Upper lobe of right lung (tissue), 1 donor: Measurements from ENCODE around the gene C6orf15. TPM values are rescaled to one million over a fixed set of nuclear protein-coding genes. Genes with fewer than 3 reads are reported as not detected.
A peak's percentile ranks its signal among the peaks of the same experiment; 100 is the strongest.

ENCODE experiments used
- ATAC-seq: fragments of 200-7000 bp; cut with Tn5 transposase; one replicate; pipeline ENCODE4 v1.9.1; 2020; ENCODE audit warnings: mild to moderate bottlenecking, moderate library complexity
- DNase-seq: peaks from one replicate; pipeline ENCODE4 v3.0.0-alpha.2; 2020
- H3K27ac ChIP-seq: fragments of 200-600 bp; one replicate; pipeline ENCODE4 v1.8.0; 2022
- H3K27me3 ChIP-seq: fragments of 200-600 bp; one replicate; pipeline ENCODE4 v1.8.0; 2022; ENCODE audit warnings: mild to moderate bottlenecking
- H3K36me3 ChIP-seq: fragments of 200-600 bp; one replicate; pipeline ENCODE4 v1.8.0; 2022
- H3K4me1 ChIP-seq: fragments of 200-600 bp; one replicate; pipeline ENCODE4 v1.8.0; 2022
- H3K4me3 ChIP-seq: fragments of 200-600 bp; one replicate; pipeline ENCODE4 v1.8.0; 2022; ENCODE audit warnings: mild to moderate bottlenecking
- H3K9me3 ChIP-seq: fragments of 200-600 bp; one replicate; pipeline ENCODE4 v1.8.0; 2022
- CTCF ChIP-seq: fragments of 200-600 bp; IDR thresholded peaks from one replicate; pipeline ENCODE4 v1.8.0; 2022; ENCODE audit warnings: antibody characterized with exemption
- intact Hi-C: fragments of 100-400 bp; cut with DNase I; formaldehyde crosslinking; loops from one replicate; pipeline ENCODE4 v1.11.0; 2022
- total RNA-seq: library from RNA; stranded (reverse); fragmentation: NEBNext Ultra II Directional; extraction: Animal tissue kit (Norgen Biotek cat#: 25700); gene quantifications from one replicate; pipeline ENCODE4 v1.2.1, GENCODE V29; 2021
- donor health status: DM: no; HTN: yes; CAD: no; lungs with severe emphysema.

The C6orf15 gene
- total RNA-seq, 1 donor from 2014 or later = not detected

- no peak overlapping the region for H3K27ac ChIP-seq
- no peak for ATAC-seq
- no peaks in the 10 kb centered on the region for H3K9me3 ChIP-seq
- no peak for TF ChIP-seq CTCF
- H3K4me3 ChIP-seq = no peak overlapping the region
- H3K36me3 ChIP-seq = no peaks in the 10 kb centered on the region
- DNase-seq = no peak
- peaks cover 19% of the 10 kb centered on the region for H3K4me1 ChIP-seq
- intact Hi-C loops = no loop called here
- no peaks in the 10 kb centered on the region for H3K27me3 ChIP-seq
These were observed 3.7 kb upstream of the C6orf15 start for GRCh38 chr6:31115941-31116560.

- H3K27ac ChIP-seq = peak overlapping the region; percentile 74
- H3K4me1 ChIP-seq = peaks cover 19% of the 10 kb centered on the region
- H3K9me3 ChIP-seq = no peaks in the 10 kb centered on the region
- ATAC-seq (peak; percentile 65), DNase-seq (no peak)
- H3K27me3 ChIP-seq = no peaks in the 10 kb centered on the region
- H3K36me3 ChIP-seq = no peaks in the 10 kb centered on the region
- peak overlapping the region; percentile 34 for H3K4me3 ChIP-seq
- intact Hi-C loops = no loop called here
- peak; percentile 34 for TF ChIP-seq CTCF
These were observed 2.8 kb upstream of the C6orf15 start for GRCh38 chr6:31114970-31115849.

GRCh38 chr6:31114541-31114878 lies 2.1 kb upstream of the C6orf15 start, which contains the start of gene PSORS1C1:
Gene PSORS1C1, plus strand, starts transcription at chr6:31114800. Its CDS starts 14,833 bp downstream, at chr6:31129633.
- intact Hi-C loops = no loop called here
- DNase-seq (peak; percentile 88), ATAC-seq (peak; percentile 93)
- peak within 1 kb of the TSS; percentile 34 for H3K4me3 ChIP-seq
- no peak for TF ChIP-seq CTCF
- H3K27ac ChIP-seq = peak within 1 kb of the TSS; percentile 74
- H3K36me3 ChIP-seq = no peaks in the 10 kb centered on the region
- H3K4me1 ChIP-seq = peaks cover 19% of the 10 kb centered on the region
- no peaks in the 10 kb centered on the region for H3K27me3 ChIP-seq
- H3K9me3 ChIP-seq = no peaks in the 10 kb centered on the region

GRCh38 chr6:31113861-31114540 lies 1.6 kb upstream of the C6orf15 start:
- Histone ChIP-seq H3K36me3 (no peaks in the 10 kb centered on the region), H3K27me3 (no peaks in the 10 kb centered on the region), H3K4me3 (no peak overlapping the region), H3K4me1 (peaks cover 19% of the 10 kb centered on the region), H3K27ac (peak overlapping the region; percentile 74), H3K9me3 (no peaks in the 10 kb centered on the region)
- intact Hi-C loops = no loop called here
- no peak for DNase-seq
- ATAC-seq = peak; percentile 34
- no peak for TF ChIP-seq CTCF

- no peak for DNase-seq
- peaks cover 19% of the 10 kb centered on the region for H3K4me1 ChIP-seq
- ATAC-seq = no peak
- H3K27ac ChIP-seq = no peak overlapping the region
- H3K9me3 ChIP-seq = no peaks in the 10 kb centered on the region
- no peak overlapping the region for H3K4me3 ChIP-seq
- intact Hi-C loops = no loop called here
- TF ChIP-seq CTCF = no peak
- no peaks in the 10 kb centered on the region for H3K27me3 ChIP-seq
- H3K36me3 ChIP-seq = no peaks in the 10 kb centered on the region
These were observed 663 bp downstream of the C6orf15 start for GRCh38 chr6:31111712-31112111.
